Hippocampal formation (tissue), 2 donors: ENCODE results near the gene SH3TC2.
A peak's percentile ranks its signal among the peaks of the same experiment; 100 is the strongest.
"Not testable (repeated sequence)": the region's sequence is repeated elsewhere in the genome, so short reads cannot be mapped to it uniquely, and the experiment has no call there.

Experiments
- DNase-seq, 2 donors: peaks; one replicate each; lab custom pipeline; 2025; lab: John Stamatoyannopoulos, UW

Gene SH3TC2

GRCh38 chr5:149063017-149063687 is at the start of gene SH3TC2:
TSS of gene SH3TC2 (minus strand) at chr5:149063062. CDS start at chr5:149063022, 40 bp downstream.
- DNase-seq: peak; percentile 89 to 90

DNA sequence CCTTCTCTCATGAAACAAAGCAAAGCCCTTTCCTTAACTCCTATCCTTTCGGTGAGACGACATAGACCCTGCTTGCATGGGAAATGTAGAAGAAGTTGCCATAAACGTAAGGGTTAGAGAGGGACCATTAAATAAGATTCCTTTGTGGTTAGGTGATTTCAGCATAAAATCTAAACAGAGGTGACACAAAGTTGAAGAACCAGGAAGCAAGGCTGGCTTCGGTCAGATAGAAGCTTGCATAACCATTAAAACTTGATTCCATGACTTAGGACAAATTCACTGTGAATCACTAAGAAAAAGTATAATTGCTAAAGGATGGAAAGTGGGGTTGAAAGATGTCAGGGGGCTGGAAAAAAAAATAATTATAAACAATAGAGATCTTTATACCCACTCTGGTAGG is 47.5 kb upstream of the SH3TC2 start:
- DNase-seq: no peak

DNA sequence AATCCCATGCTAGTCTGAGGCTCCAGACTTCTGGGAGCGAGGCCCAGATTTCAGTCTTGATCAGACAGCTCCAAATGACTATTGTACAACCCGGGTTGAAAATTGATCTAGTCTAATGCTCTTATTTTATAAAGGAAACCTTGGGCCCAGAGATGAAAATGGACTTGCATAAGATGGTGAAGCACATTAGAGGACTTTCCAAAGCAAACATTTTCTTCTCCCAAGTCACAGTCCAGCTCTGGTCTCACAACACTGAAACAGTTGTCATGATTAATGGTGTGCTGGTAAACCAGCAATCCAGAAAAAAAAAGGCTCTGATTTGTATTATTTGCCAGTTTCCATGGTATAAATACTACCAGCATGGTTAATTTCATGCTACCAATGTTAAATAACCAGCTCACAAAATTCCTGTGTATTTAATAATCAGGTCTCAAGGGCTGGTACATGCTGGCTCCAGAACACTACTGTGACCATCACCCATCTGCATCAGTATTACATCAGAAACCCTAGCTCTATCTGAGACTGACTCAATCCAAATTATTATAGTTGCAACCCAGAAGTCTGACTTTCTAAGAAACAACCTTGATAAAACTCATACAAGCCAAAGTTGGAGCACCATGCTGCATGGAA is 45.9 kb upstream of the SH3TC2 start:
- no peak for DNase-seq

GRCh38 chr5:149100331-149100730 is 37.5 kb upstream of the SH3TC2 start:
- DNase-seq: no peak

DNA sequence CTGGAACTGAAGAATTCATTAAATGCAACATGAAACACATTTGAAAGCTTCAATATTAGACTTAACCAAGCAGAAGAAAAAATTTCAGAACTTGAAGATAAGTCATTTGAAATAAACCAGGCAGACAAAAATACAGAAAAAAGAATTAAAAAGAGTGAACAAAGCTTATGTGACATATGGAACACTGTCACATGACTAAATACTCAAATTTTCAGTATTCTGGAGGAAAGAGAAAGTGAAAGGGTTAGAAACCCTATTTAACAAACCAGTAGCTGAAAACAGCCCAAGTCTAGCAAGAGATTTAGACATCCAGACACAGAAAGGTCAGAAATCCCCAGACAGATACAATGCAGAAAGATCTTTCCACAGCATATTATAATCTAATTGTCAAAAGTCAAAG is 37.1 kb upstream of the SH3TC2 start:
- no peak for DNase-seq

DNA sequence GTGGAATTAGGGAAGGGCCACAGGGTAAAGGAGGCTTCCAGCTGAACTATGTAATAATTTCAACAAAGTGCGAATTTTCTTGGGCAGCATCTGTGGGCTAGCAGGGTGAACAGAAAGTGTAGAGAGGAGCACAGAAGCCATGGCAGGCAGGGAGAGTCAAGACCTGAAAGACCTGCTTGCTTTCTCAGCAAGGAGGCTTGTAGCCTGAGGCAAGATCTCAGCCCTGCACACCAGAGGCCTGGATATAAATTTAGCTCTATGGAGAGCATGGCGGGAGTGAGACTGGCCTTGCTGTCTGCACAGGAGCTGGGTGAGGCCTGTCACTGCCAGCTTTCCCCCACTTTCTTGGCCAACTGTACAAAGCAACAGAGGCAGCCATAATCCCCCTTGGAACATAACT is 32.1 kb upstream of the SH3TC2 start:
- no peak for DNase-seq

DNA sequence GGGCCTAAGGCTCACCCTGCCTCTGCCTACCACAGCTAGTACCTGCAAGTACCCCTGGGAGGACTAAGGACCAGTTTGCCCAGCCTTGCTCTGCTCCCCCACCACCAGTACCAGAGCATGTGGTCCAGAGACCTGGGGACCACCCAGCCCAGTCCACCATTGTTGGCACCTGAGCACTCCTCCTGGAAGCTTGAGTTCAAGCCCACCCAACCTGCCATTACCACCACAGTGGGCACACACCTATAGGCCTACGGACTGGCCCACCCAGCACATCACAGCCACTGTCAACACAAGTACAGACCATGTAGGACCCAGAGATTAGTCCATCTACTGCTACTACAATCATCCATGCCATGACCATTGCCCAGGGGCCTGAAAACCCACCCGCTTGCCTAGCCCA is 30.8 kb upstream of the SH3TC2 start:
- no peak for DNase-seq

DNA sequence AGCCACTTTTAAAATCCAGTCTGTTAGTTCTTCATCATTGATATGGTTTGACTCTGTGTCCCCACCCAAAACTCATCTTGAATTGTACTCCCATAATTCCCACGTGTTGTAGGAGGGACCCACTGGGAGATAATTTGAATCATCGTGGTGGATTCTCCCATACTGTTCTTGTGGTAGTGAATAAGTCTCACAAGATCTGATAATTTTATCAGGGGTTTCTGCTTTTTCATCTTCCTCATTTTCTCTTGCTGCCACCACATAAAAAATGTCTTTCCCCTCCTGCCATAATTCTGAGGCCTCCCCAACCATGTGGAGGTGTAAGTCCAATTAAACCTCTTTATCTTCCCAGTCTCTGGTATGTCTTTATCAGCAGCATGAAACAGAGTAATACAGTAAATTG is 26.9 kb upstream of the SH3TC2 start:
- DNase-seq: no peak

- DNase-seq: no peak
Measured at GRCh38 chr5:149088686-149089085, 25.8 kb upstream of the SH3TC2 start.

DNA sequence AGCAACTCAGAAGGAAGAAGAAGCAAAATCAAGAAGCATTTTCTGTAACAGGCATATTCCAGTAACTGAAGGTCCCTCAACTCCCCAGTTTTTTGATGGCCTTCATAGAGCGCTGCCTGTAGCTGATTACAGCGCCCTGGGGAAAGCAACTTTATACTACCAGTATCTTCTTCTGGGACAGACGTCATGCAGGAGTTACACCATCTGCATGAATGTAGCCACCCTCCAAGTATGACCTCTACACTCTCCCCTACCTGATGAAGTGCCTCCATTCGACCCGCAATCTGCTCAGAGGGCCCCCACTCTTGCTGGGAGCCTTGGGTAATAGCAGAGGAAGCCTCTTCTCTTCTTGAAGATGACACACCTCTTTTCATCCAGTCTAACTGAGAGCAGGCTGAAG is 21.0 kb upstream of the SH3TC2 start:
- no peak for DNase-seq

GRCh38 chr5:149082271-149082670 is 19.4 kb upstream of the SH3TC2 start:
- no peak for DNase-seq

DNA sequence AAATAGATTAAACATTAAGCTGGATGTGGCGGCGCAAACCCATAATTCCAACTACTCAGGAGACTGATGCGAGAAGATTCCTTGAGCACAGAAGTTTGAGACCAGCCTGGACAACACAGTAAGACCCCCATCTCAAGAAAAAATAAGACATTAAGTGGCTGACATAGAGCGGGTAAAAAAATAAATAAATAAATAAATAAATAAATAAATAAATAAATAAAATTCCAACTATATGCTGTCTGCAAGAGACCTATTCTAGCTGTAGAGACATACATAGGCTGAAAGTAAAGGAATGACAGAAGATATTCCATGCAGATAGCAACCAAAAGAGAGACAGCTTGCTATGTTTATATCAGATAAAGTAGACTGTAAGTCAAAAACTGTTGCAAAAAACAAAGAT is 17.4 kb upstream of the SH3TC2 start:
- DNase-seq: no peak

DNA sequence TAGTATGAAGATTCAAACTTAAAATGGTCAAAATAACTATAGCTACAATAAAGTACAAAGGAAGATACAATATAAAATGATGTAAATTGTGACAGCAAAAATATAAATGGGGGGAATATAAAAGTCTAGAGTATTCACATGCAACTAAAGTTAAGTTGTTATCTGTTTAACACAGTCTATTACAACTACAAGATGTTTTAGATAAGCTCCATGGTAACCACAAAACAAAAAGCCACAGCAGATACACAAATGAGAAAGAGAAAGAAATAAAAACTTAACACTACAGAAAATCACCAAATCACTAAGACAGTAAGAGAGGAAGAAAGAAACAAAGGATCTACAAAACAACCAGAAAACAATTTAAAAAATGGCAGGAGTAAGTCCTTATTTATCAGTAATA is 17.0 kb upstream of the SH3TC2 start:
- no peak for DNase-seq

- DNase-seq: not testable (repeated sequence)
Measured at GRCh38 chr5:149074071-149074470, 11.2 kb upstream of the SH3TC2 start.

- no peak for DNase-seq
Measured at GRCh38 chr5:149073213-149073612, 10.4 kb upstream of the SH3TC2 start.

GRCh38 chr5:149072791-149073190 is 9.9 kb upstream of the SH3TC2 start:
- no peak for DNase-seq

- no peak for DNase-seq
Measured at GRCh38 chr5:149072376-149072775, 9.5 kb upstream of the SH3TC2 start.

DNA sequence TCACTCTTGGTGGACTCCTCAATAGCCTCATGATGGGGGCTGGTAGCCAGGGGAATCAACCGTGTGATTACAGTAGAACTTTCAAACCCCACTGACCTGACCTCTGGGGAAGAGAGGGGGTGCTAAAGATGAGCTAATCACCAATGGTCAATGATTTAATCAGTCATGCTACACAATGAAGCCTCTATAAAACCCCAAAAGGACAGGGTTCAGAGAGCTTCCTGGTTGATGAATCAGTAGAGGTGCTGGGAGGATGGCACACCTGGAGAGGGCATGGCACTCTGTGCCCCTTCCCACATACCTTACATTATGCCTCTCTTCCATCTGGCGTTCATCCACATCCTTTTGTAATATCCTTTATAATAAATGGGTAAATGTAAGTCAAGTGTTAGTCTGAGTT is 8.9 kb upstream of the SH3TC2 start:
- DNase-seq: no peak

DNA sequence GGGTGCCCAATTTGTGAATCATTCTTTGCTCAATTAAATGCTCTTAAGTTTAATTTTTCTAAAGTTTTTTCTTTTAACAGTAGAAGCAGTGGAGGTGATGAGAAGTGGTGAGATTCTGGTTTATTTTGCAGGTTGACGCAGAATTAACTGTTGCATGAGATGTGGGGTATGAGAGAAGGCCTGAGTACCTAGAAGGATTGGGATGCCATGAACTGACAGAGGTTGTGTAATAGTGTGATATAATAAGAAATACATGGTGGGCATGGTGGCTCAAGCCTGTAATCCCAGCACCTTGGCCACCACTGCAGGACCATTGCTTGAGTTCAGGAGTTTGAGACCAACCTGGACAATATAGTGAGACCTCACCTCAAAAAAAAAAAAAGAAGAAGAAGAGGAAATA is 8.4 kb upstream of the SH3TC2 start:
- DNase-seq: no peak

DNA sequence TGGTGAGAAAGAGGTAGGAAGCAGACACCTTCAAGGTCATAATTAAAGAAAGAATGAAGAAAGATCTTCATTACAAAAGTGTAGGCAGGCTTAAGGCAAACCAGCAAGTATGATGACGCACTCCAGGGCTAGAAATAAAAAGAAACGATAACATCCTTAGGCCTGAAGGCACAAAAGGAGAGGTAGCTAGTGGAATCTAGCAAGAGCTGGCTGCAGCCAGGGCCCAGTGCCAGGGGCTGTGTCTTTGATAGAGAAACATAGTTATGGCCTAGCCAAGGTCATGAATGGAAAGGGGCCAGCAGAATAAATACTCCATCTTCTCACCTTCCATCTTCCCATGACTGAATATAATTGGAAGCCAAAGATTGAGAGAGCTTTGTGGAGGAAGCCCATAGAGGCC is 6.8 kb upstream of the SH3TC2 start:
- DNase-seq: no peak

- DNase-seq: no peak
Measured at GRCh38 chr5:149063896-149064478, 1.1 kb upstream of the SH3TC2 start.

- no peak for DNase-seq
Measured at GRCh38 chr5:149062371-149063016, 368 bp downstream of the SH3TC2 start.

DNA sequence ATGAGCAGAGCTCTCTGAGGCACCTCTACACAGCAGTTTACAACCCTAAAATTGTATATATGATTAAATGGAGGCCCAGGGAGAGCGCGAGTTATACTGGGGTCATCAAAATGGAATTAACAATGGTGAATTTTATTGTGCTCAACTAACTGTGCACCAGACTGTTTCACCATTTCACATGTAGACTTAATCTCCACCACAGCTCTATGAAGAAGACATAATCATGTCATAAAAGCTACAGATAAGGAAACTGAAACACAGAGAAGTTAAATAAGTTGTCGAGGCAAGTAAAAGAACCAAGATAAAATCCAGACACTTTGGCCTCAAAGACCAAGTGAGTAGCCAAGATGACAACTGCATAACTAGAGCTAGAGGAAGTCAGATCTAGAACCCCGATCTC is 1.5 kb downstream of the SH3TC2 start:
- no peak for DNase-seq
